ENCODE measurements around the gene DEFB113.

Gene DEFB113

DNA sequence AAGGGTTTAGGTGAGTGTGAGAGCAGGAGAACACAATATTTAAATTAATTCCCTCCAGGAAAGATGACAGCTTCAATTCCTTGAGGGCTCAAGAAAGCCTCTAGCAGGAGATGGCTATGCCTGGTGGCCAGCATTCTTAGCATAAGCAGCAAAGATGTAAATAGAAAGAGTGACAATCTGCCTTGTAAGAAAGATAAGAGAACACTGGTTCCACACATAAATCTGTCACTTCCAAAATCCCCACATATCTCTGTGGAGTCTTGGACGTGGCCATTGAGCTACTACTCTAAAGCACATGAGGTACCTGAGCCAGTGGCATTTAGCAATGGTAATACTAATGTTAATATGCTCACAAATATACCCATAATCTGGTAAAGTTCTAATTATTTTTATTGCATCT is 34.7 kb downstream of the DEFB113 start:
- no peak for DNase-seq

DNA sequence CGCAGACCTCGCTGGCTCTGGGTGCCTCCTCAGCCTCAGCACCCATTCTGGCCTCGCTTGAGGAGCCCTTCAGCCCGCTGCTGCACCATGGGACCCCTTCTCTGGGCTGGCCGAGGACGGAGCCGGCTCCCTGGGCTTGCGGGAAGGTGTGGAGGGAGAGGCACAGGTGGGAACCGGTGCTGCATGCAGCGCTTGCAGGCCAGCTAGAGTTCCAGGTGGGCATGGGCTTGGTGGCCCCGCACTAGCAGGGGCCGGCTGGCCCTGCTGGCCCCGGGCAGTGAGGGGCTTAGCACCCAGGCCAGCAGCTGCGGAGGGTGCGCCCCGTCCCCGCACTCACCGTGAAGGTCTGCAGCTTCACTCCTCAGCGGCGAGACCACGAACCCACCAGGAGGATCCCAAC is 35.9 kb downstream of the DEFB113 start:
- DNase-seq: no peak

- no peak for DNase-seq
Measured at GRCh38 chr6:49929340-49929739, 40.1 kb downstream of the DEFB113 start.

GRCh38 chr6:49923826-49924225 is 45.6 kb downstream of the DEFB113 start:
- DNase-seq: no peak

- DNase-seq: no peak
Measured at GRCh38 chr6:49919935-49920644, 49.3 kb downstream of the DEFB113 start.

GRCh38 chr6:49919261-49919660 is 50.2 kb downstream of the DEFB113 start:
- no peak for DNase-seq

DNA sequence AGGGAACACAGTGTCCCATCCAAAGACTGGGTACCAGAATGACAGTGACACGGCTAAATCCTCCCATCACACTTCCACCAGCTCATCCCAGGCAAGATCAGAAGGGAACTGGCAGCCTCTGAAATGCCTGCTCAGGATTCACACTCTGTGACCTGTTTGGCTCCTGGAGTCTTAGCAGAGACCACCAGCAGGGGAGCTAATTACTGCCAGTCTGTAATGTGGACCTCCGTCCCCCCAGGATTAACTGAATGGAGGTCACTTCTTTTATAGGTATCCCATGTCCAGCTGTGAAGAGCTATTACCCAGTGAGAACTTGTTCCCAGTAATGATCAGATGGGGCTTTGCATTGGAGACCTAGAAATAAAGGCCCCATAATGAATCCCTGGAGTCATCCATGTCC is 50.6 kb downstream of the DEFB113 start:
- no peak for DNase-seq
